Upper lobe of left lung (tissue), 6 donors: ENCODE results near the gene PAF1. TPM values are rescaled to one million over a fixed set of nuclear protein-coding genes. Genes with fewer than 3 reads are reported as not detected.

ENCODE experiments used
- ATAC-seq, 2 donors: fragments of 200-7000 bp; cut with Tn5 transposase; one replicate each; pipeline ENCODE4 v1.9.1; 2022; ENCODE audit warnings: mild to moderate bottlenecking in 2 of 2, moderate library complexity in 2 of 2; ENCODE audit not compliant: low FRiP score in 2 of 2
- DNase-seq, 2 donors: peaks; one replicate each; pipeline ENCODE4 v3.0.0-alpha.2; 2019 to 2020
- H3K27ac ChIP-seq, 4 donors: fragments of 200-600 bp; sonication (generic); one replicate each; pipeline ENCODE4 v1.5.1; 2016 to 2019
- H3K27me3 ChIP-seq, 4 donors: fragments of 200-600 bp; sonication (generic); one replicate each; pipeline ENCODE4 v1.5.1; 2017 to 2019
- H3K36me3 ChIP-seq, 4 donors: fragments of 200-600 bp; sonication (generic); one replicate each; pipeline ENCODE4 v1.5.1; 2016 to 2019
- H3K4me1 ChIP-seq, 4 donors: fragments of 200-600 bp; sonication (generic); one replicate each; pipeline ENCODE4 v1.5.1; 2018 to 2019
- H3K4me3 ChIP-seq, 4 donors: fragments of 200-600 bp; sonication (generic); one replicate each; pipeline ENCODE4 v1.5.1; 2017 to 2019; ENCODE audit warnings: mild to moderate bottlenecking in 2 of 4, moderate library complexity in 1 of 4
- H3K9me3 ChIP-seq, 4 donors: fragments of 200-600 bp; sonication (generic); one replicate each; pipeline ENCODE4 v1.5.1; 2018 to 2019
- EP300 ChIP-seq, 4 donors: sonication (generic); formaldehyde crosslinking; IDR thresholded peaks; one replicate each; pipeline ENCODE4 v1.5.1; 2017; ENCODE audit warnings: antibody characterized with exemption in 4 of 4, control low read depth in 2 of 4
- POLR2A ChIP-seq, 4 donors: fragments of 450-650 bp; IDR thresholded peaks; one replicate each; pipeline ENCODE4 v1.5.1; 2016 to 2017; ENCODE audit warnings: antibody characterized with exemption in 4 of 4, mild to moderate bottlenecking in 2 of 4
- POLR2AphosphoS5 ChIP-seq, 2 donors: sonication (generic); formaldehyde crosslinking; IDR thresholded peaks; one replicate each; pipeline ENCODE4 v1.5.1; 2017; ENCODE audit warnings: antibody characterized with exemption in 2 of 2
- WGBS, 2 donors: methylation state at CpG; one replicate each; pipeline ENCODE4 v1.1.5; 2017 to 2018; 5-methylcytosine and 5-hydroxymethylcytosine counted together
- total RNA-seq, 6 donors: library from RNA; depleted of rRNA in 4 of 6; stranded (reverse); fragments of >200 nt in 4 of 6; gene quantifications; one replicate each; pipeline versions ENCODE4 v1.1.0 to v1.2.1, GENCODE V29; 2016 to 2021
- TF ChIP-seq, protein P1 (sequence below), 6 experiments: fragments of 450-650 bp in 4 of 6; fragments of 200-600 bp in 2 of 6; sonication (generic) in 2 of 6; IDR thresholded peaks; one replicate each; pipeline ENCODE4 v1.5.1; 2016 to 2019; ENCODE audit warnings: antibody characterized with exemption in 6 of 6
- donor health status: DM: no; HTN: no; CAD: no; lungs with moderate emphysema.
- donor health status: DM: no; HTN: yes; CAD: no; lungs with severe emphysema.

The PAF1 gene
- total RNA-seq, 6 donors from 2014 or later, result 28.6 to 48.0 (median 35.4) TPM

GRCh38 chr19:39402346-39403300, 11.7 kb upstream of the PAF1 start:
- H3K36me3 ChIP-seq, result peaks cover 0 to 9% (median 3%) of the 10 kb centered on the region in 4 donors
- 1 to 3% methylated on average over 28 to 54 of the region's 59 CpGs for WGBS, 2 donors
- DNase-seq (peak; percentile 95 to 98), ATAC-seq (peak; percentile 47 to 67)
- no peaks in the 10 kb centered on the region for H3K9me3 ChIP-seq
- H3K27me3 ChIP-seq, result no peaks in the 10 kb centered on the region
- H3K4me1 ChIP-seq, result peaks cover 54 to 81% (median 65%) of the 10 kb centered on the region in 4 donors
- H3K27ac ChIP-seq, result peak overlapping the region; percentile 99 to 100 (median 100)
- peak overlapping the region; percentile 30 to 53 (median 49) for H3K4me3 ChIP-seq
- TF ChIP-seq EP300 (IDR thresholded peaks at IDR 0.05) (peak; percentile 29 to 97 (median 92)), POLR2A (IDR thresholded peaks at IDR 0.05) (peak in 3 of 4 donors; percentile 24 to 74 (median 49)), POLR2AphosphoS5 (IDR thresholded peaks at IDR 0.05) (peak; percentile 94 to 99)
- TF ChIP-seq, protein P1, sequence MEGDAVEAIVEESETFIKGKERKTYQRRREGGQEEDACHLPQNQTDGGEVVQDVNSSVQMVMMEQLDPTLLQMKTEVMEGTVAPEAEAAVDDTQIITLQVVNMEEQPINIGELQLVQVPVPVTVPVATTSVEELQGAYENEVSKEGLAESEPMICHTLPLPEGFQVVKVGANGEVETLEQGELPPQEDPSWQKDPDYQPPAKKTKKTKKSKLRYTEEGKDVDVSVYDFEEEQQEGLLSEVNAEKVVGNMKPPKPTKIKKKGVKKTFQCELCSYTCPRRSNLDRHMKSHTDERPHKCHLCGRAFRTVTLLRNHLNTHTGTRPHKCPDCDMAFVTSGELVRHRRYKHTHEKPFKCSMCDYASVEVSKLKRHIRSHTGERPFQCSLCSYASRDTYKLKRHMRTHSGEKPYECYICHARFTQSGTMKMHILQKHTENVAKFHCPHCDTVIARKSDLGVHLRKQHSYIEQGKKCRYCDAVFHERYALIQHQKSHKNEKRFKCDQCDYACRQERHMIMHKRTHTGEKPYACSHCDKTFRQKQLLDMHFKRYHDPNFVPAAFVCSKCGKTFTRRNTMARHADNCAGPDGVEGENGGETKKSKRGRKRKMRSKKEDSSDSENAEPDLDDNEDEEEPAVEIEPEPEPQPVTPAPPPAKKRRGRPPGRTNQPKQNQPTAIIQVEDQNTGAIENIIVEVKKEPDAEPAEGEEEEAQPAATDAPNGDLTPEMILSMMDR (IDR thresholded peaks at IDR 0.05), result peak in 2 of 6 experiments; percentile 12

DNA sequence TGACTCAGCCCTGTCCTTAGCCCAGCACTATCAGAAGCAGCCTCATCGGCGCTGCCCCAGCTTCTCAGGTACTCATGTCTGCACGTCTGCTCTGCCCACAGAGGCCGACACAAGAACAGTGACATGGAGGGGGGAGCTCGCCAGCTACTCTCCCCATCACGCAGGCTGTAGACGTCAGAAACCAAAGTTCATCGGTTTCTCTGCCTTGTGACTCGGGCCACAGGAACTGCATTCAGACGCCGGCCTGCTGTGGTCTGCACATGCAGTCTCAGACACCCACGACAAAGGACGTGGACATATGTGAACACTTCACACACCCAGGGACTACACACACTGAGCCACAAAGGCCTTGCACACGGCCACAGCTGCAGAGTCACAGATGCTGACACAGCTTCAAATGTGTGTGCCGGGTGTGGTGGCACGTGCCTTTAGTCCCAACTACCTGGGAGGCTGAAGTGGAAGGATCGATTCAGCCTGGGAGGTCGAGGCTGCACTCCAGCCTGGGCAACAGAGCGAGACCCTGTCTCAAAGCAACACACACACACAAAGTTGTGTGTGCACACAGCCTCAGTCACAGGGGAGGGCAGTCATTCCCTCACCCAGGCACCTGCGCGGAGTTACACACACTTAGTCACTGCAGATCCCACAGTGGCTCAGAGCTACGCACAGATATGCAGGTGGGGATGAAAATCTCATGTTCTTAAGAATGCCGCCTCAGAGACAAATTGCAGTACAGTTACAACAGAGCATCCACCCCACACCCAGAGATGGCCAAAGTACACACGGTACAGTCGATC, 10.8 kb upstream of the PAF1 start:
- H3K4me1 ChIP-seq, result peaks cover 60 to 86% (median 71%) of the 10 kb centered on the region in 4 donors
- TF ChIP-seq, protein P1 (IDR thresholded peaks at IDR 0.05), result peak in 1 of 6 experiments; percentile 3
- TF ChIP-seq POLR2AphosphoS5 (IDR thresholded peaks at IDR 0.05), result peak; percentile 70 to 82
- peak in 3 of 4 donors; percentile 18 to 74 (median 62) for TF ChIP-seq EP300 (IDR thresholded peaks at IDR 0.05)
- TF ChIP-seq POLR2A (IDR thresholded peaks at IDR 0.05), result peak in 2 of 4 donors; percentile 31 to 87
- H3K4me3 ChIP-seq, result peak overlapping the region in 2 of 4 donors; percentile 47 to 53
- DNase-seq, result peak in 1 of 2 donors; percentile 85
- peak overlapping the region; percentile 99 to 100 (median 100) for H3K27ac ChIP-seq
- H3K27me3 ChIP-seq, result no peaks in the 10 kb centered on the region
- WGBS, 2 donors, result 56 to 61% methylated on average over 12 to 24 of the region's 25 CpGs
- peaks cover 0 to 9% (median 2%) of the 10 kb centered on the region in 4 donors for H3K36me3 ChIP-seq
- H3K9me3 ChIP-seq, result no peaks in the 10 kb centered on the region
- ATAC-seq, result no peak

GRCh38 chr19:39401070-39401548, 10.2 kb upstream of the PAF1 start:
- Histone ChIP-seq H3K9me3 (no peaks in the 10 kb centered on the region), H3K27me3 (no peaks in the 10 kb centered on the region), H3K4me1 (peaks cover 60 to 85% (median 70%) of the 10 kb centered on the region in 4 donors), H3K4me3 (no peak overlapping the region), H3K36me3 (peaks cover 0 to 14% (median 3%) of the 10 kb centered on the region in 4 donors), H3K27ac (peak overlapping the region; percentile 99 to 100 (median 100))
- no peak for TF ChIP-seq POLR2AphosphoS5 (IDR thresholded peaks at IDR 0.05)
- TF ChIP-seq, protein P1 (IDR thresholded peaks at IDR 0.05), result no peak
- no peak for TF ChIP-seq EP300 (IDR thresholded peaks at IDR 0.05)
- no peak for TF ChIP-seq POLR2A (IDR thresholded peaks at IDR 0.05)
- no peak for DNase-seq
- 71% methylated on average over 4 of the region's 4 CpGs for whole genome bisulfite sequencing, 2 donors
- no peak for ATAC-seq

DNA sequence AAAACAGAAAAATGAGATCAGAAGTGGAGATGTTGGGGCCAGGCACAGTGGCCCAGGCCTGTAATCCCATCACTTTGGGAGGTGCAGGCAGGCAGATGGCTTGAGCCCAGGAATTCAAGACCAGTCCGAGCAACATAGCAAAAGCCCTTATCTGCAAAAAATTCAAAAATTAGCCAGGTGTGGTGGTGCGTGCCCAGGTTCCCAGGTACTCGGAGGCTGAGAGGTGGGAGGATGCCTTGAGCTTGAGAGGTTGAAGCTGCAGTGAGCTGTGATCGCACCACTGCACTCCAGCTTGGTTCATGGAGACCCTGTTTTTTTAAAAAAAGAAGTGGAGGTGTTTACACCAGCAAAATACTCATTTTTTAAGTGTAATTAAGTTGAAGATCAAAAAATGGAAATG, 9.2 kb upstream of the PAF1 start:
- peak overlapping the region; percentile 94 to 100 (median 96) for H3K27ac ChIP-seq
- H3K27me3 ChIP-seq, result no peaks in the 10 kb centered on the region
- no peak overlapping the region for H3K4me3 ChIP-seq
- DNase-seq, result no peak
- TF ChIP-seq POLR2AphosphoS5 (IDR thresholded peaks at IDR 0.05) (no peak), POLR2A (IDR thresholded peaks at IDR 0.05) (no peak), EP300 (IDR thresholded peaks at IDR 0.05) (no peak)
- TF ChIP-seq, protein P1 (IDR thresholded peaks at IDR 0.05), result no peak
- peaks cover 51 to 74% (median 59%) of the 10 kb centered on the region in 4 donors for H3K4me1 ChIP-seq
- ATAC-seq, result no peak
- WGBS, 2 donors, result 78 to 84% methylated on average over 4 of the region's 4 CpGs
- H3K36me3 ChIP-seq, result peaks cover 0 to 24% (median 5%) of the 10 kb centered on the region in 4 donors
- H3K9me3 ChIP-seq, result no peaks in the 10 kb centered on the region
